ENCODE results near the gene PLIN3.
"Not testable (repeated sequence)": the region's sequence is repeated elsewhere in the genome, so short reads cannot be mapped to it uniquely, and the experiment has no call there.

Gene PLIN3

GRCh38 chr19:4891066-4891465 is 23.6 kb upstream of the PLIN3 start:
- no peak for DNase-seq (ENCODE audit: low read depth in 2 of 2, low spot score in 1 of 2)

GRCh38 chr19:4889034-4889815 is 21.8 kb upstream of the PLIN3 start:
- DNase-seq (ENCODE audit: low read depth in 2 of 2, low spot score in 1 of 2), result no peak

- not testable (repeated sequence) for DNase-seq (ENCODE audit: low read depth in 2 of 2, low spot score in 1 of 2)
Observed at GRCh38 chr19:4887803-4888202, 20.3 kb upstream of the PLIN3 start.

GRCh38 chr19:4884993-4885392 is 17.5 kb upstream of the PLIN3 start:
- not testable (repeated sequence) for DNase-seq (ENCODE audit: low read depth in 2 of 2, low spot score in 1 of 2)

GRCh38 chr19:4882874-4883273 is 15.4 kb upstream of the PLIN3 start:
- not testable (repeated sequence) for DNase-seq (ENCODE audit: low read depth in 2 of 2, low spot score in 1 of 2)

- DNase-seq (ENCODE audit: low read depth in 2 of 2, low spot score in 1 of 2), result no peak
Observed at GRCh38 chr19:4879041-4879440, 11.6 kb upstream of the PLIN3 start.

- no peak for DNase-seq (ENCODE audit: low read depth in 2 of 2, low spot score in 1 of 2)
Observed at GRCh38 chr19:4878491-4878968, 11.1 kb upstream of the PLIN3 start.

GRCh38 chr19:4877753-4878490 is 10.5 kb upstream of the PLIN3 start:
- DNase-seq (ENCODE audit: low read depth in 2 of 2, low spot score in 1 of 2), result no peak

- no peak for DNase-seq (ENCODE audit: low read depth in 2 of 2, low spot score in 1 of 2)
Observed at GRCh38 chr19:4873930-4874329, 6.5 kb upstream of the PLIN3 start.

- no peak for DNase-seq (ENCODE audit: low read depth in 2 of 2, low spot score in 1 of 2)
Observed at GRCh38 chr19:4871711-4872110, 4.2 kb upstream of the PLIN3 start.

GRCh38 chr19:4870025-4870700 is 2.7 kb upstream of the PLIN3 start:
- DNase-seq (ENCODE audit: low read depth in 2 of 2, low spot score in 1 of 2), result no peak

- no peak for DNase-seq (ENCODE audit: low read depth in 2 of 2, low spot score in 1 of 2)
Observed at GRCh38 chr19:4868286-4868834, 893 bp upstream of the PLIN3 start.

GRCh38 chr19:4866595-4867424 is 657 bp downstream of the PLIN3 start:
- DNase-seq (ENCODE audit: low read depth in 2 of 2, low spot score in 1 of 2), result peak; percentile 22 to 48

- DNase-seq (ENCODE audit: low read depth in 2 of 2, low spot score in 1 of 2), result no peak
Observed at GRCh38 chr19:4861147-4861546, 6.3 kb downstream of the PLIN3 start.

GRCh38 chr19:4859697-4860096 is 7.8 kb downstream of the PLIN3 start:
- DNase-seq (ENCODE audit: low read depth in 2 of 2, low spot score in 1 of 2), result no peak

- DNase-seq (ENCODE audit: low read depth in 2 of 2, low spot score in 1 of 2), result not testable (repeated sequence)
Observed at GRCh38 chr19:4856468-4856867, 11.0 kb downstream of the PLIN3 start.

GRCh38 chr19:4853506-4853905 is 14.0 kb downstream of the PLIN3 start:
- DNase-seq (ENCODE audit: low read depth in 2 of 2, low spot score in 1 of 2), result not testable (repeated sequence)

- DNase-seq (ENCODE audit: low read depth in 2 of 2, low spot score in 1 of 2), result no peak
Observed at GRCh38 chr19:4852484-4852883, 15.0 kb downstream of the PLIN3 start.

- peak; percentile 54 to 66 for DNase-seq (ENCODE audit: low read depth in 2 of 2, low spot score in 1 of 2)
Observed at GRCh38 chr19:4851551-4852290, 15.7 kb downstream of the PLIN3 start.

- no peak for DNase-seq (ENCODE audit: low read depth in 2 of 2, low spot score in 1 of 2)
Observed at GRCh38 chr19:4849019-4849418, 18.4 kb downstream of the PLIN3 start.
